BLaER1 treated with 17β-estradiol and CSF1 and Interleukin-3, amounts not matched to agents 10 nM and 100 nM (cell line): ENCODE data around the gene GPR15LG.

ENCODE experiments used
- H3K27ac ChIP-seq, 11 experiments: shearing (Covaris generic); formaldehyde crosslinking; 2 replicates each; pipeline ENCODE4 v1.8.1; 2022
- H3K27me3 ChIP-seq, 11 experiments: shearing (Covaris generic); formaldehyde crosslinking; 2 replicates each; pipeline ENCODE4 v1.8.1; 2022
- H3K36me3 ChIP-seq, 11 experiments: shearing (Covaris generic); formaldehyde crosslinking; 2 replicates each; pipeline ENCODE4 v1.8.1; 2022
- H3K4me1 ChIP-seq, 10 experiments: shearing (Covaris generic); formaldehyde crosslinking; 2 replicates each; pipeline ENCODE4 v1.8.1; 2022
- H3K4me2 ChIP-seq, 11 experiments: shearing (Covaris generic); formaldehyde crosslinking; 2 replicates each; pipeline ENCODE4 v1.8.1; 2022
- H3K4me3 ChIP-seq, 10 experiments: shearing (Covaris generic); formaldehyde crosslinking; 2 replicates each; pipeline ENCODE4 v1.8.1; 2022
- H3K9ac ChIP-seq, 11 experiments: shearing (Covaris generic); formaldehyde crosslinking; 2 replicates each; pipeline ENCODE4 v1.8.1; 2022
- H3K9me3 ChIP-seq, 11 experiments: shearing (Covaris generic); formaldehyde crosslinking; replicated peaks in 1 of 11; 2 replicates each; pipeline ENCODE4 v1.8.1; 2022
- H4K20me1 ChIP-seq, 11 experiments: shearing (Covaris generic); formaldehyde crosslinking; 2 replicates each; pipeline ENCODE4 v1.8.1; 2022
- Cebpa-rat ChIP-seq, 11 experiments: shearing (Covaris generic); IDR thresholded peaks; 2 replicates each; pipeline ENCODE4 v1.8.1; 2022

The GPR15LG gene

GRCh38 chr10:84201244-84201606, 27.6 kb downstream of the GPR15LG start:
- no peak for TF ChIP-seq Cebpa-rat (IDR thresholded peaks at IDR 0.05)
- no peaks in the 10 kb centered on the region for H3K9me3 ChIP-seq
- H4K20me1 ChIP-seq = no peaks in the 10 kb centered on the region
- H3K36me3 ChIP-seq = no peaks in the 10 kb centered on the region
- no peak overlapping the region for H3K4me3 ChIP-seq
- H3K9ac ChIP-seq = 0 out of 22 replicates have a peak overlapping the region, but pooled peaks of 1 of the 11 experiments have one; percentile 13
- H3K27ac ChIP-seq = no peak overlapping the region
- H3K4me2 ChIP-seq = peak overlapping the region in 1 of 11 experiments; percentile 5; a peak in 1 of 22 replicates
- peaks cover 0 to 7% (median 0%) of the 10 kb centered on the region in 10 experiments; a peak in 3 of 20 replicates for H3K4me1 ChIP-seq
- H3K27me3 ChIP-seq = peaks cover 2 to 11% (median 7%) of the 10 kb centered on the region in 11 experiments; a peak in 15 of 22 replicates

- TF ChIP-seq Cebpa-rat (IDR thresholded peaks at IDR 0.05) = no peak
- Histone ChIP-seq H3K4me2 (0 out of 22 replicates have a peak overlapping the region, but pooled peaks of 1 of the 11 experiments have one; percentile 5), H3K27me3 (peaks cover 0 to 7% (median 2%) of the 10 kb centered on the region in 11 experiments; a peak in 7 of 22 replicates), H3K9me3 (no peaks in the 10 kb centered on the region), H3K27ac (no peak overlapping the region), H3K9ac (no peak overlapping the region), H4K20me1 (no peaks in the 10 kb centered on the region), H3K4me3 (no peak overlapping the region), H3K36me3 (no peaks in the 10 kb centered on the region), H3K4me1 (peaks cover 0 to 7% (median 0%) of the 10 kb centered on the region in 10 experiments; a peak in 3 of 20 replicates)
Measured at GRCh38 chr10:84201682-84202081, 28.1 kb downstream of the GPR15LG start.

- Histone ChIP-seq H3K4me1 (peaks cover 0 to 7% (median 0%) of the 10 kb centered on the region in 10 experiments; a peak in 3 of 20 replicates), H3K9me3 (no peaks in the 10 kb centered on the region), H3K36me3 (no peaks in the 10 kb centered on the region), H3K9ac (no peak overlapping the region), H4K20me1 (no peaks in the 10 kb centered on the region), H3K4me3 (no peak overlapping the region), H3K4me2 (no peak overlapping the region), H3K27ac (no peak overlapping the region), H3K27me3 (peaks cover 0 to under 1% (median 0%) of the 10 kb centered on the region in 11 experiments; a peak in 1 of 22 replicates)
- TF ChIP-seq Cebpa-rat (IDR thresholded peaks at IDR 0.05) = no peak
Measured at GRCh38 chr10:84202349-84202748, 28.7 kb downstream of the GPR15LG start.

- H3K4me1 ChIP-seq = peaks cover 0 to 7% (median 0%) of the 10 kb centered on the region in 10 experiments; a peak in 3 of 20 replicates
- no peaks in the 10 kb centered on the region for H3K9me3 ChIP-seq
- H4K20me1 ChIP-seq = no peaks in the 10 kb centered on the region
- H3K36me3 ChIP-seq = no peaks in the 10 kb centered on the region
- H3K4me2 ChIP-seq = no peak overlapping the region
- no peaks in the 10 kb centered on the region for H3K27me3 ChIP-seq
- no peak overlapping the region for H3K27ac ChIP-seq
- no peak overlapping the region for H3K9ac ChIP-seq
- no peak overlapping the region for H3K4me3 ChIP-seq
- no peak for TF ChIP-seq Cebpa-rat (IDR thresholded peaks at IDR 0.05)
Measured at GRCh38 chr10:84204122-84204521, 30.5 kb downstream of the GPR15LG start.

GRCh38 chr10:84204610-84205009, 31.0 kb downstream of the GPR15LG start:
- TF ChIP-seq Cebpa-rat (IDR thresholded peaks at IDR 0.05) = no peak
- H3K9me3 ChIP-seq = no peaks in the 10 kb centered on the region
- H3K36me3 ChIP-seq = no peaks in the 10 kb centered on the region
- no peak overlapping the region for H3K4me2 ChIP-seq
- H3K27me3 ChIP-seq = no peaks in the 10 kb centered on the region
- H3K27ac ChIP-seq = no peak overlapping the region
- H3K4me1 ChIP-seq = peaks cover 0 to 7% (median 0%) of the 10 kb centered on the region in 10 experiments; a peak in 3 of 20 replicates
- H3K9ac ChIP-seq = no peak overlapping the region
- no peaks in the 10 kb centered on the region for H4K20me1 ChIP-seq
- no peak overlapping the region for H3K4me3 ChIP-seq

- no peak overlapping the region for H3K4me3 ChIP-seq
- H3K9ac ChIP-seq = no peak overlapping the region
- TF ChIP-seq Cebpa-rat (IDR thresholded peaks at IDR 0.05) = no peak
- H3K4me2 ChIP-seq = no peak overlapping the region
- H4K20me1 ChIP-seq = no peaks in the 10 kb centered on the region
- no peaks in the 10 kb centered on the region for H3K36me3 ChIP-seq
- peaks cover 0 to 7% (median 0%) of the 10 kb centered on the region in 10 experiments; a peak in 3 of 20 replicates for H3K4me1 ChIP-seq
- H3K27ac ChIP-seq = no peak overlapping the region
- no peaks in the 10 kb centered on the region for H3K27me3 ChIP-seq
- H3K9me3 ChIP-seq = no peaks in the 10 kb centered on the region
Measured at GRCh38 chr10:84205049-84205852, 31.6 kb downstream of the GPR15LG start.

- no peaks in the 10 kb centered on the region for H3K36me3 ChIP-seq
- H3K9me3 ChIP-seq = no peaks in the 10 kb centered on the region
- TF ChIP-seq Cebpa-rat (IDR thresholded peaks at IDR 0.05) = no peak
- H3K4me3 ChIP-seq = no peak overlapping the region
- H3K4me1 ChIP-seq = peaks cover 0 to 6% (median 0%) of the 10 kb centered on the region in 10 experiments; a peak in 3 of 20 replicates
- H3K4me2 ChIP-seq = no peak overlapping the region
- no peaks in the 10 kb centered on the region for H3K27me3 ChIP-seq
- H4K20me1 ChIP-seq = no peaks in the 10 kb centered on the region
- no peak overlapping the region for H3K27ac ChIP-seq
- H3K9ac ChIP-seq = no peak overlapping the region
Measured at GRCh38 chr10:84205853-84206525, 32.4 kb downstream of the GPR15LG start.

GRCh38 chr10:84208023-84208422, 34.4 kb downstream of the GPR15LG start:
- Histone ChIP-seq H3K4me1 (no peaks in the 10 kb centered on the region), H3K9me3 (no peaks in the 10 kb centered on the region), H3K9ac (no peak overlapping the region), H3K36me3 (no peaks in the 10 kb centered on the region), H3K4me2 (no peak overlapping the region), H4K20me1 (no peaks in the 10 kb centered on the region; a peak in 1 of 22 replicates), H3K4me3 (no peak overlapping the region), H3K27ac (no peak overlapping the region), H3K27me3 (no peaks in the 10 kb centered on the region)
- no peak for TF ChIP-seq Cebpa-rat (IDR thresholded peaks at IDR 0.05)

GRCh38 chr10:84211566-84211965, 38.0 kb downstream of the GPR15LG start:
- Histone ChIP-seq H3K4me3 (no peak overlapping the region), H3K4me1 (no peaks in the 10 kb centered on the region), H3K9ac (no peak overlapping the region), H3K27me3 (no peaks in the 10 kb centered on the region), H3K9me3 (no peaks in the 10 kb centered on the region), H3K4me2 (no peak overlapping the region), H4K20me1 (no peaks in the 10 kb centered on the region; a peak in 1 of 22 replicates), H3K36me3 (no peaks in the 10 kb centered on the region), H3K27ac (no peak overlapping the region)
- TF ChIP-seq Cebpa-rat (IDR thresholded peaks at IDR 0.05) = no peak
